K562 (cell line): Measurements from ENCODE around the gene MYBL2. TPM values are rescaled to one million over a fixed set of nuclear protein-coding genes. Genes with fewer than 3 reads are reported as not detected.
A peak's percentile ranks its signal among the peaks of the same experiment; 100 is the strongest.

Experiments used
- ATAC-seq: fragments of 200-7000 bp; cut with Tn5 transposase; 3 replicates; pipeline ENCODE4 v1.9.1; 2020; ENCODE audit warnings: moderate library complexity
- BruUV-seq: library from RNA; stranded (reverse); fragments of 400-500 nt; replicated peaks from 2 replicates; lab custom pipeline; 2021; lab: Mats Ljungman, UMichigan
- CTCF ChIA-PET: fragments of 300-600 bp; formaldehyde crosslinking; extraction: SDS; loops from one replicate; lab custom pipeline; 2021; ENCODE audit warnings: low intra/inter-chr PET ratio; lab: Yijun Ruan, JAX
- POLR2A ChIA-PET: fragments of 300-600, 350-650 bp; sonication (Branson Sonifier 250); formaldehyde crosslinking; extraction: SDS; loops from one replicate; lab custom pipeline; 2021; ENCODE audit warnings: antibody characterized with exemption, inconsistent platforms; lab: Yijun Ruan, JAX
- DNase-seq, 4 experiments: peaks; one replicate each; pipeline versions ENCODE4 v3.0.0 to v3.0.0-alpha.2; 2011 to 2018; ENCODE audit warnings: low spot score in 3 of 4, mixed read lengths in 3 of 4; ENCODE audit errors: extremely low read depth in 1 of 4
- FAIRE-seq: peaks from 2 replicates; lab custom pipeline; 2011; peaks lifted over from hg19 to GRCh38; lab: Jason Lieb, UNC
- H2AFZ ChIP-seq: 2 replicates; pipeline ENCODE4 v1.6.0; 2011; ENCODE audit warnings: low read depth, low read length, control low read depth, inconsistent platforms
- H3K27ac ChIP-seq: fragments of 200-600 bp; 3 replicates; pipeline ENCODE4 v1.8.0; 2011; ENCODE audit warnings: low read depth, mild to moderate bottlenecking, control low read depth, inconsistent platforms, low read length, moderate library complexity, mixed read lengths; ENCODE audit errors: extremely low read depth
- H3K27me3 ChIP-seq, 2 experiments: fragments of 300-600 bp in 1 of 2; 2 replicates in 1 of 2; 3 replicates in 1 of 2; pipeline versions ENCODE4 v1.6.0 to v1.8.0; 2011; ENCODE audit warnings: inconsistent platforms in 2 of 2, low read length in 2 of 2, mild to moderate bottlenecking in 1 of 2, mixed read lengths in 1 of 2, moderate library complexity in 1 of 2; ENCODE audit not compliant: control insufficient read depth in 2 of 2, insufficient read depth in 2 of 2
- H3K36me3 ChIP-seq: fragments of 300-600 bp; 3 replicates; pipeline ENCODE4 v1.8.0; 2011; ENCODE audit warnings: mild to moderate bottlenecking, low read length, inconsistent platforms; ENCODE audit not compliant: control insufficient read depth, insufficient read depth
- H3K4me1 ChIP-seq, 2 experiments: fragments of 200-600 bp in 1 of 2; replicated peaks in 1 of 2; 2 replicates in 1 of 2; 3 replicates in 1 of 2; pipeline versions ENCODE4 v1.5.1 to v1.8.0; 2011; ENCODE audit warnings: inconsistent platforms in 2 of 2, low read length in 2 of 2, mild to moderate bottlenecking in 1 of 2, mixed read lengths in 1 of 2, moderate library complexity in 1 of 2; ENCODE audit not compliant: control insufficient read depth in 2 of 2, insufficient read depth in 2 of 2
- H3K4me2 ChIP-seq: 2 replicates; pipeline ENCODE4 v1.6.1; 2011; ENCODE audit warnings: low read length, control low read depth, inconsistent platforms, mixed read lengths; ENCODE audit not compliant: insufficient read depth
- H3K4me3 ChIP-seq: fragments of 200-600 bp; sonication (generic), shearing (Covaris generic); 2 replicates; pipeline ENCODE4 v1.5.1; 2016; ENCODE audit warnings: control low read depth, inconsistent platforms
- H3K79me2 ChIP-seq: fragments of 200-600 bp; 3 replicates; pipeline ENCODE4 v1.8.0; 2011; ENCODE audit warnings: low read length, inconsistent platforms; ENCODE audit not compliant: control insufficient read depth, insufficient read depth
- H3K9ac ChIP-seq, 2 experiments: 2 replicates each; pipeline versions ENCODE4 v1.6.0 to v1.6.1; 2011; ENCODE audit warnings: low read depth in 2 of 2, low read length in 2 of 2, control low read depth in 1 of 2, inconsistent platforms in 1 of 2, mild to moderate bottlenecking in 1 of 2, mixed read lengths in 1 of 2; ENCODE audit not compliant: insufficient read depth in 1 of 2
- H3K9me1 ChIP-seq: one replicate; pipeline ENCODE4 v1.6.0; 2011; ENCODE audit warnings: inconsistent platforms, mild to moderate bottlenecking, low read length, moderate library complexity; ENCODE audit not compliant: control insufficient read depth, insufficient read depth
- H3K9me3 ChIP-seq: replicated peaks from 2 replicates; pipeline ENCODE4 v1.5.1; 2011; ENCODE audit warnings: low read depth, low read length, inconsistent platforms; ENCODE audit not compliant: control insufficient read depth, insufficient read depth
- H4K20me1 ChIP-seq: replicated peaks from 2 replicates; pipeline ENCODE4 v1.6.1; 2011; ENCODE audit warnings: low read length, inconsistent platforms, mixed read lengths; ENCODE audit not compliant: control insufficient read depth, insufficient read depth
- ATF1 ChIP-seq, 2 experiments: fragments of 450-650 bp in 1 of 2; IDR thresholded peaks; 2 replicates each; pipeline ENCODE4 v1.6.1; 2016; ENCODE audit warnings: missing compliant biosample characterization in 1 of 2, missing genetic modification characterization in 1 of 2
- BCL6 ChIP-seq: fragments of 250-450 bp; sonication (Bioruptor Pico); IDR thresholded peaks from 2 replicates; pipeline ENCODE4 v1.4.0; 2020
- BMI1 ChIP-seq: fragments of 150-350 bp; IDR thresholded peaks from 2 replicates; pipeline ENCODE4 v1.6.1; 2014; ENCODE audit warnings: low read length
- CEBPB ChIP-seq: fragments of 450-650 bp; IDR thresholded peaks from 2 replicates; pipeline ENCODE4 v1.6.1; 2016; ENCODE audit warnings: missing genetic modification characterization, missing compliant biosample characterization
- MTA2 ChIP-seq: fragments of 450-650 bp; IDR thresholded peaks from 2 replicates; pipeline ENCODE4 v1.6.1; 2016; ENCODE audit warnings: low read depth
- POLR2AphosphoS2 ChIP-seq: IDR thresholded peaks from 2 replicates; pipeline ENCODE4 v1.6.1; 2012; ENCODE audit warnings: low read length, improper control_type of control experiment
- POLR2G ChIP-seq: fragments of 200-400 bp; formaldehyde crosslinking; IDR thresholded peaks from 2 replicates; pipeline ENCODE4 v1.6.1; 2017; ENCODE audit warnings: low read depth, mild to moderate bottlenecking, antibody characterized with exemption, low read length, moderate library complexity
- POLR3A ChIP-seq: IDR thresholded peaks from 2 replicates; pipeline ENCODE4 v1.6.1; 2011; ENCODE audit warnings: borderline replicate concordance, mild to moderate bottlenecking, moderate library complexity; ENCODE audit not compliant: insufficient read length, insufficient read depth; ENCODE audit errors: extremely low read depth
- RFX5 ChIP-seq: IDR thresholded peaks from 2 replicates; pipeline ENCODE4 v1.6.1; 2011; ENCODE audit warnings: low read depth, mild to moderate bottlenecking, improper control_type of control experiment, low read length
- TARDBP ChIP-seq: fragments of 450-650 bp; IDR thresholded peaks from 2 replicates; pipeline ENCODE4 v1.6.1; 2016
- U2AF2 ChIP-seq: fragments of 200-400 bp; formaldehyde crosslinking; optimal IDR thresholded peaks from 2 replicates; pipeline ENCODE3; 2017; ENCODE audit warnings: low read depth, mild to moderate bottlenecking, low read length
- ZNF644 ChIP-seq: fragments of 200-800 bp; sonication (Bioruptor generic); IDR thresholded peaks from 2 replicates; pipeline ENCODE4 v1.6.1; 2016; ENCODE audit warnings: low read depth, missing genetic modification characterization, missing compliant biosample characterization
- ZNF76 ChIP-seq: fragments of 250-450 bp; sonication (Bioruptor Pico); IDR thresholded peaks from 2 replicates; pipeline ENCODE4 v1.4.0; 2020; ENCODE audit warnings: mild to moderate bottlenecking, moderate library complexity, borderline replicate concordance
- WGBS: fragments of 100-300 bp; shearing (Covaris generic); methylation state at CpG from one replicate; pipeline ENCODE4 v1.1.6; 2016; ENCODE audit warnings: low coverage, mixed read lengths; ENCODE audit not compliant: insufficient coverage; ENCODE audit errors: missing lambda C conversion rate; 5-methylcytosine and 5-hydroxymethylcytosine counted together
- in situ Hi-C: fragments of 300-500 bp; cut with MboI; formaldehyde crosslinking; loops from 4 replicates; pipeline ENCODE4 v1.15.0; 2018; ENCODE audit warnings: inconsistent platforms, mixed read lengths
- intact Hi-C: fragments of 100-400 bp; cut with micrococcal nuclease; formaldehyde crosslinking; loops from 2 replicates; pipeline ENCODE4 v1.14.2; 2022
- polyA plus RNA-seq, 8 experiments: library from polyadenylated mRNA; depleted of rRNA in 4 of 8; stranded (reverse) in 5 of 8; unstranded in 3 of 8; fragments of >200 nt; fragmentation: Nextera tagmentation in 2 of 8; fragmentation: Illumina TruSeq in 1 of 8; extraction: Ambion mirVana in 2 of 8; extraction: Trizol in 1 of 8; gene quantifications; 2 replicates each; pipeline versions ENCODE4 v1.2.1 to v1.2.3, GENCODE V29; 2011 to 2014; ENCODE audit warnings: inconsistent platforms in 1 of 8, missing spikeins in 1 of 8
- total RNA-seq, 7 experiments: library from RNA; depleted of rRNA in 6 of 7; stranded (reverse); fragments of >200 nt in 6 of 7; fragmentation: Illumina TruSeq in 2 of 7; extraction: Trizol in 2 of 7; gene quantifications; 2 replicates each; pipeline versions ENCODE4 v1.2.1 to v1.2.3, GENCODE V29; 2011 to 2021; ENCODE audit warnings: low replicate concordance in 1 of 7
- TF ChIP-seq, protein P1 (sequence below): fragments of 450-650 bp; formaldehyde crosslinking; IDR thresholded peaks from 2 replicates; pipeline ENCODE4 v1.4.0; 2022; ENCODE audit warnings: missing genetic modification characterization
- TF ChIP-seq, protein P2 (sequence below): fragments of 450-650 bp; conservative IDR thresholded peaks from 2 replicates; pipeline ENCODE4 v1.6.1; 2016; ENCODE audit warnings: missing genetic modification characterization, low read depth, mild to moderate bottlenecking, control low read depth, missing compliant biosample characterization

MYBL2 gene
- total and polyA plus RNA-seq, 9 of the 15 experiments (the other 6 are each of a cell fraction or from before 2014, with no cell fraction given) = 4.4 to 169 (median 52.5) TPM

DNA sequence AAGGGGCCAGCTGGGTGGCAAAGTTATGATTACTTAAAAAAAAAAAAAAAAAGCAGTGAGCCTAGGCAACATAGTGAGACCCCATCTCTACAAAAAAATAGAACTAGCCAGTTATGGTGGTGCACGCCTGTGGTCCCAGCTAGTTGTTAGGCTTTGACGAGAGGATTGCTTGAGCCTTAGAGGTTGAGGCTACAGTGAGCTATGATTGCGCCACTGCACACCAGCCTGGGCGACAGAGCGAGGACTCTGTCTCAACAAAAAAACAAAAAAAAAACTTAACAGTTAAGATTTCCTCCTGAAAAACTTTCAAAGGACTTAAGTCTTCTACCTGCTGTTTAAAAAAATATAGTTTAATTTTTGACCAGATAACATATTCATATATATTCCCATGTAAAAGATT is 57.5 kb downstream of the MYBL2 start:
- no peak overlapping the region for H3K9ac ChIP-seq
- FAIRE-seq = no peak
- intact Hi-C loops (loop anchor here (10.0 kb wide), 1 partner anchor 270 kb away; the partner anchor contains the start of gene SRSF6), in situ Hi-C loops (no loop called here)
- H3K9me1 ChIP-seq = no peaks in the 10 kb centered on the region
- TF ChIP-seq ZNF76 (CRISPR knock-in tag) (no peak), CEBPB (tag) (peak; percentile 27; the same call in 1 of the 2 replicates)
- no peaks in the 10 kb centered on the region for H3K36me3 ChIP-seq
- no peak overlapping the region for H3K27ac ChIP-seq
- DNase-seq = no peak
- no peaks in the 10 kb centered on the region for H3K9me3 ChIP-seq
- 38% methylated on average over 5 of the region's 5 CpGs for WGBS
- no peak overlapping the region for H3K4me3 ChIP-seq
- H2AFZ ChIP-seq = no peak overlapping the region
- peaks cover 0 to 8% of the 10 kb centered on the region in 2 experiments; a peak in 1 of 5 replicates for H3K4me1 ChIP-seq
- ChIA-PET POLR2A (no interaction called here), CTCF (no interaction called here)
- no TSS peak for BruUV-seq
- H3K4me2 ChIP-seq = no peak overlapping the region
- no peak for ATAC-seq
- no peaks in the 10 kb centered on the region for H4K20me1 ChIP-seq
- H3K27me3 ChIP-seq = peaks cover 12 to 19% of the 10 kb centered on the region in 2 experiments; a peak in 3 of 5 replicates
- no peaks in the 10 kb centered on the region for H3K79me2 ChIP-seq

DNA sequence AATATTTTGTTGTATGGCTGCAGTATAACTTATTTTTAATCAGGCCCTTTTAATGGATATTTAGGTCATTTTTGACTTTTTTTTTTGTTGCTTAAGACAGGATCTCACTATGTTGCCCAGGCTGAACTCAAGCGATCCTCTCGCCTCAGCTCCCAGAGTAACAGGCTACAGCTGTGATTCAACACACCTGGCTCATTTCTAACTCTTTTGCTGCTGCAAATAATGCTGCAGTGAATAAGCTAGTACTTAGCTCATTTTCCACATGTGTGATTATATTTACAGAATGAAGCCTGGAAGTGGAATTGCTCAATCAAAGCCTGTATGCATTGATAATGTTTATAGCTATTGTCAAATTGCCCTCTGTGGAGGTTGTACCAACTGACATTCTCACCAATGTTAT is 58.8 kb downstream of the MYBL2 start:
- DNase-seq = no peak
- Histone ChIP-seq H3K9me1 (no peaks in the 10 kb centered on the region), H3K4me3 (no peak overlapping the region), H3K9me3 (no peaks in the 10 kb centered on the region), H3K9ac (no peak overlapping the region), H4K20me1 (no peaks in the 10 kb centered on the region), H3K36me3 (no peaks in the 10 kb centered on the region), H2AFZ (no peak overlapping the region), H3K4me1 (peaks cover 0 to 8% of the 10 kb centered on the region in 2 experiments; a peak in 1 of 5 replicates), H3K4me2 (no peak overlapping the region), H3K27me3 (peaks cover 12 to 25% of the 10 kb centered on the region in 2 experiments; a peak in 3 of 5 replicates), H3K27ac (no peak overlapping the region), H3K79me2 (no peaks in the 10 kb centered on the region)
- POLR2A ChIA-PET = interaction anchor here (0.6 to 1.0 kb wide), 3 partner anchors 11 to 22 kb away, joined by 3 to 4 read pairs (median 3); no protein-coding TSS in a partner anchor
- no peak for FAIRE-seq
- in situ Hi-C loops (no loop called here), intact Hi-C loops (loop anchor here (10.0 kb wide), 1 partner anchor 271 kb away; the partner anchor contains the start of gene SRSF6)
- WGBS = 24% methylated on average over 2 of the region's 2 CpGs
- no peak for ATAC-seq
- TF ChIP-seq MTA2 = no peak
- TF ChIP-seq, protein P1, sequence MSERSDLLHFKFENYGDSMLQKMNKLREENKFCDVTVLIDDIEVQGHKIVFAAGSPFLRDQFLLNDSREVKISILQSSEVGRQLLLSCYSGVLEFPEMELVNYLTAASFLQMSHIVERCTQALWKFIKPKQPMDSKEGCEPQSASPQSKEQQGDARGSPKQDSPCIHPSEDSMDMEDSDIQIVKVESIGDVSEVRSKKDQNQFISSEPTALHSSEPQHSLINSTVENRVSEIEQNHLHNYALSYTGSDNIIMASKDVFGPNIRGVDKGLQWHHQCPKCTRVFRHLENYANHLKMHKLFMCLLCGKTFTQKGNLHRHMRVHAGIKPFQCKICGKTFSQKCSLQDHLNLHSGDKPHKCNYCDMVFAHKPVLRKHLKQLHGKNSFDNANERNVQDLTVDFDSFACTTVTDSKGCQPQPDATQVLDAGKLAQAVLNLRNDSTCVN (CRISPR knock-in tag) = no peak
- TF ChIP-seq, protein P2, sequence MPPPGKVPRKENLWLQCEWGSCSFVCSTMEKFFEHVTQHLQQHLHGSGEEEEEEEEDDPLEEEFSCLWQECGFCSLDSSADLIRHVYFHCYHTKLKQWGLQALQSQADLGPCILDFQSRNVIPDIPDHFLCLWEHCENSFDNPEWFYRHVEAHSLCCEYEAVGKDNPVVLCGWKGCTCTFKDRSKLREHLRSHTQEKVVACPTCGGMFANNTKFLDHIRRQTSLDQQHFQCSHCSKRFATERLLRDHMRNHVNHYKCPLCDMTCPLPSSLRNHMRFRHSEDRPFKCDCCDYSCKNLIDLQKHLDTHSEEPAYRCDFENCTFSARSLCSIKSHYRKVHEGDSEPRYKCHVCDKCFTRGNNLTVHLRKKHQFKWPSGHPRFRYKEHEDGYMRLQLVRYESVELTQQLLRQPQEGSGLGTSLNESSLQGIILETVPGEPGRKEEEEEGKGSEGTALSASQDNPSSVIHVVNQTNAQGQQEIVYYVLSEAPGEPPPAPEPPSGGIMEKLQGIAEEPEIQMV (tag) = no peak
- no peak for TF ChIP-seq BMI1
- TF ChIP-seq POLR3A = no peak
- TF ChIP-seq TARDBP = no peak
- no peak for TF ChIP-seq POLR2AphosphoS2
- no peak for TF ChIP-seq RFX5
- TF ChIP-seq ZNF644 (tag) = no peak
- no peak for TF ChIP-seq BCL6 (CRISPR knock-in tag)
- TF ChIP-seq POLR2G = no peak
- no peak for TF ChIP-seq ATF1 (CRISPR knock-in tag; IDR thresholded peaks at IDR 0.05)
- no peak for TF ChIP-seq ATF1 (tag; IDR thresholded peaks at IDR 0.05)
- no peak for TF ChIP-seq U2AF2
- CTCF ChIA-PET = no interaction called here
- BruUV-seq = no TSS peak
